ENCODE data around the gene SKAP1.

DNA sequence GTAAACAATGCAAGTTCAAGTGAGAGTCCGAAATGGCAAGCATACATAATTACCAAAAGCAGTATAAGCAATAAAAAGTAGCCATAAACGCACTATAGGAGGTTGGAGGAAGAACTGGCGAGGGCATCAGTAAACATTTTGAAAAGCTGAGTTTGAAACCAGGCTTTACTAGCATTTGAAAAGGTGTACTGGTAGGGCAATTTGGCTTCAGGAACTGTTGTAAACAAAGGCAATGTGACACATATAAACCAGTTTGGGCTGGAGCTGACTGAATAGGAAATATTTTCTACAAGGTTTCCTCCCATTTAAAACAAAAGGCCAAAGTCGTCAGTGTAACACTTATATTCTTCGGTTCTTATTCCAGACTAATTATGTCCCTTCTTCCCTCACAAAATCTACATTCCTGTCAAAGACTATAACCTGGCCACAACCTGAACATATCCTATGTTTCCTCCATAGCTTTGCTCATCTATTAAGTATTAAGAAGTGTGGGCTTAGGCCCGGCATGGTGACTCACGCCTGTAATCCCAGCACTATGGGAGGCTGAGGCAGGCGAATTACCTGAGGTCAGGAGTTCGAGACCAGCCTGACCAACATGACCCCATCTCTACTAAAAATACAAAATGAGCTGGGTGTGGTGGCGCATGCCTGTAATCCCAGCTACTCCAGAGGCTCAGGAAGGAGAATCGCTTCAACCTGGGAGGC, 336.5 kb downstream of the SKAP1 start:
- TF ChIP-seq, protein P1, sequence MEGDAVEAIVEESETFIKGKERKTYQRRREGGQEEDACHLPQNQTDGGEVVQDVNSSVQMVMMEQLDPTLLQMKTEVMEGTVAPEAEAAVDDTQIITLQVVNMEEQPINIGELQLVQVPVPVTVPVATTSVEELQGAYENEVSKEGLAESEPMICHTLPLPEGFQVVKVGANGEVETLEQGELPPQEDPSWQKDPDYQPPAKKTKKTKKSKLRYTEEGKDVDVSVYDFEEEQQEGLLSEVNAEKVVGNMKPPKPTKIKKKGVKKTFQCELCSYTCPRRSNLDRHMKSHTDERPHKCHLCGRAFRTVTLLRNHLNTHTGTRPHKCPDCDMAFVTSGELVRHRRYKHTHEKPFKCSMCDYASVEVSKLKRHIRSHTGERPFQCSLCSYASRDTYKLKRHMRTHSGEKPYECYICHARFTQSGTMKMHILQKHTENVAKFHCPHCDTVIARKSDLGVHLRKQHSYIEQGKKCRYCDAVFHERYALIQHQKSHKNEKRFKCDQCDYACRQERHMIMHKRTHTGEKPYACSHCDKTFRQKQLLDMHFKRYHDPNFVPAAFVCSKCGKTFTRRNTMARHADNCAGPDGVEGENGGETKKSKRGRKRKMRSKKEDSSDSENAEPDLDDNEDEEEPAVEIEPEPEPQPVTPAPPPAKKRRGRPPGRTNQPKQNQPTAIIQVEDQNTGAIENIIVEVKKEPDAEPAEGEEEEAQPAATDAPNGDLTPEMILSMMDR (conservative IDR thresholded peaks at IDR 0.05) = no peak
- no peak for TF ChIP-seq ZFX (IDR thresholded peaks at IDR 0.05)

Data from C4-2B (cell line).